ENCODE data around the gene NLGN1.

Gene NLGN1

GRCh38 chr3:173553635-173554280 lies 156.2 kb downstream of the NLGN1 start:
- Histone ChIP-seq H3K9ac (ENCODE audit: low read depth, low read length) (no peak overlapping the region), H3K36me3 (ENCODE audit: control insufficient read depth, insufficient read depth, low read length) (no peaks in the 10 kb centered on the region), H3K27ac (ENCODE audit: low read depth, low read length) (no peak overlapping the region), H3K9me3 (ENCODE audit: control insufficient read depth, insufficient read depth, low read length) (no peaks in the 10 kb centered on the region), H3K4me1 (ENCODE audit: control insufficient read depth, insufficient read depth, low read length) (peaks cover 5% of the 10 kb centered on the region), H3K4me3 (ENCODE audit: low read depth, low read length) (no peak overlapping the region), H3K27me3 (ENCODE audit: control insufficient read depth, insufficient read depth, low read length) (no peaks in the 10 kb centered on the region)

- H3K9ac ChIP-seq (ENCODE audit: low read depth, low read length) = no peak overlapping the region
- no peaks in the 10 kb centered on the region for H3K27me3 ChIP-seq (ENCODE audit: control insufficient read depth, insufficient read depth, low read length)
- no peaks in the 10 kb centered on the region for H3K9me3 ChIP-seq (ENCODE audit: control insufficient read depth, insufficient read depth, low read length)
- peaks cover 5% of the 10 kb centered on the region for H3K4me1 ChIP-seq (ENCODE audit: control insufficient read depth, insufficient read depth, low read length)
- H3K27ac ChIP-seq (ENCODE audit: low read depth, low read length) = no peak overlapping the region
- H3K4me3 ChIP-seq (ENCODE audit: low read depth, low read length) = no peak overlapping the region
- no peaks in the 10 kb centered on the region for H3K36me3 ChIP-seq (ENCODE audit: control insufficient read depth, insufficient read depth, low read length)
Measured at GRCh38 chr3:173556546-173556945, 159.0 kb downstream of the NLGN1 start.

GRCh38 chr3:173567997-173568396 lies 170.5 kb downstream of the NLGN1 start:
- no peaks in the 10 kb centered on the region for H3K36me3 ChIP-seq (ENCODE audit: control insufficient read depth, insufficient read depth, low read length)

GRCh38 chr3:173568623-173569022 lies 171.1 kb downstream of the NLGN1 start:
- Histone ChIP-seq H3K36me3 (ENCODE audit: control insufficient read depth, insufficient read depth, low read length) (no peaks in the 10 kb centered on the region), H3K27me3 (ENCODE audit: control insufficient read depth, insufficient read depth, low read length) (no peaks in the 10 kb centered on the region), H3K4me3 (ENCODE audit: low read depth, low read length) (no peak overlapping the region), H3K27ac (ENCODE audit: low read depth, low read length) (no peak overlapping the region), H3K9me3 (ENCODE audit: control insufficient read depth, insufficient read depth, low read length) (no peaks in the 10 kb centered on the region), H3K4me1 (ENCODE audit: control insufficient read depth, insufficient read depth, low read length) (no peaks in the 10 kb centered on the region), H3K9ac (ENCODE audit: low read depth, low read length) (no peak overlapping the region)

More at GRCh38 chr3:173567997-173568396, 170.5 kb downstream of the NLGN1 start:
- Histone ChIP-seq H3K4me1 (ENCODE audit: control insufficient read depth, insufficient read depth, low read length) (no peaks in the 10 kb centered on the region), H3K27me3 (ENCODE audit: control insufficient read depth, insufficient read depth, low read length) (no peaks in the 10 kb centered on the region), H3K4me3 (ENCODE audit: low read depth, low read length) (no peak overlapping the region), H3K9me3 (ENCODE audit: control insufficient read depth, insufficient read depth, low read length) (no peaks in the 10 kb centered on the region), H3K27ac (ENCODE audit: low read depth, low read length) (no peak overlapping the region), H3K9ac (ENCODE audit: low read depth, low read length) (no peak overlapping the region)

GRCh38 chr3:173583496-173583895 lies 186.0 kb downstream of the NLGN1 start:
- Histone ChIP-seq H3K4me3 (ENCODE audit: low read depth, low read length) (no peak overlapping the region), H3K27me3 (ENCODE audit: control insufficient read depth, insufficient read depth, low read length) (peaks cover 7% of the 10 kb centered on the region; the same call in 1 of the 2 replicates), H3K9ac (ENCODE audit: low read depth, low read length) (no peak overlapping the region), H3K9me3 (ENCODE audit: control insufficient read depth, insufficient read depth, low read length) (no peaks in the 10 kb centered on the region), H3K27ac (ENCODE audit: low read depth, low read length) (peak overlapping the region; percentile 71), H3K4me1 (ENCODE audit: control insufficient read depth, insufficient read depth, low read length) (peaks cover 34% of the 10 kb centered on the region), H3K36me3 (ENCODE audit: control insufficient read depth, insufficient read depth, low read length) (no peaks in the 10 kb centered on the region)

GRCh38 chr3:173584093-173584837 lies 186.7 kb downstream of the NLGN1 start:
- no peaks in the 10 kb centered on the region for H3K36me3 ChIP-seq (ENCODE audit: control insufficient read depth, insufficient read depth, low read length)
- peak overlapping the region; percentile 55 for H3K4me3 ChIP-seq (ENCODE audit: low read depth, low read length)
- H3K27me3 ChIP-seq (ENCODE audit: control insufficient read depth, insufficient read depth, low read length) = peaks cover 7% of the 10 kb centered on the region; the same call in 1 of the 2 replicates
- H3K9me3 ChIP-seq (ENCODE audit: control insufficient read depth, insufficient read depth, low read length) = no peaks in the 10 kb centered on the region
- peak overlapping the region; percentile 71 for H3K27ac ChIP-seq (ENCODE audit: low read depth, low read length)
- H3K9ac ChIP-seq (ENCODE audit: low read depth, low read length) = no peak overlapping the region; the same call in 1 of the 2 replicates
- H3K4me1 ChIP-seq (ENCODE audit: control insufficient read depth, insufficient read depth, low read length) = peaks cover 34% of the 10 kb centered on the region

- no peaks in the 10 kb centered on the region for H3K36me3 ChIP-seq (ENCODE audit: control insufficient read depth, insufficient read depth, low read length)
- H3K9ac ChIP-seq (ENCODE audit: low read depth, low read length) = peak overlapping the region; percentile 44
- H3K27me3 ChIP-seq (ENCODE audit: control insufficient read depth, insufficient read depth, low read length) = peaks cover 7% of the 10 kb centered on the region; the same call in 1 of the 2 replicates
- no peaks in the 10 kb centered on the region for H3K9me3 ChIP-seq (ENCODE audit: control insufficient read depth, insufficient read depth, low read length)
- peak overlapping the region; percentile 55 for H3K4me3 ChIP-seq (ENCODE audit: low read depth, low read length)
- H3K27ac ChIP-seq (ENCODE audit: low read depth, low read length) = peak overlapping the region; percentile 84
- peaks cover 34% of the 10 kb centered on the region for H3K4me1 ChIP-seq (ENCODE audit: control insufficient read depth, insufficient read depth, low read length)
Measured at GRCh38 chr3:173584838-173585831, 187.6 kb downstream of the NLGN1 start.

GRCh38 chr3:173586166-173586565 lies 188.6 kb downstream of the NLGN1 start:
- H3K9me3 ChIP-seq (ENCODE audit: control insufficient read depth, insufficient read depth, low read length) = no peaks in the 10 kb centered on the region
- H3K27ac ChIP-seq (ENCODE audit: low read depth, low read length) = peak overlapping the region; percentile 84
- H3K36me3 ChIP-seq (ENCODE audit: control insufficient read depth, insufficient read depth, low read length) = no peaks in the 10 kb centered on the region
- peaks cover 7% of the 10 kb centered on the region; the same call in 1 of the 2 replicates for H3K27me3 ChIP-seq (ENCODE audit: control insufficient read depth, insufficient read depth, low read length)
- peak overlapping the region; percentile 55 for H3K4me3 ChIP-seq (ENCODE audit: low read depth, low read length)
- no peak overlapping the region; the same call in 1 of the 2 replicates for H3K9ac ChIP-seq (ENCODE audit: low read depth, low read length)
- peaks cover 34% of the 10 kb centered on the region for H3K4me1 ChIP-seq (ENCODE audit: control insufficient read depth, insufficient read depth, low read length)

GRCh38 chr3:173587055-173587454 lies 189.5 kb downstream of the NLGN1 start:
- Histone ChIP-seq H3K27me3 (ENCODE audit: control insufficient read depth, insufficient read depth, low read length) (peaks cover 7% of the 10 kb centered on the region; the same call in 1 of the 2 replicates), H3K27ac (ENCODE audit: low read depth, low read length) (no peak overlapping the region), H3K36me3 (ENCODE audit: control insufficient read depth, insufficient read depth, low read length) (no peaks in the 10 kb centered on the region), H3K9me3 (ENCODE audit: control insufficient read depth, insufficient read depth, low read length) (no peaks in the 10 kb centered on the region), H3K4me3 (ENCODE audit: low read depth, low read length) (no peak overlapping the region), H3K4me1 (ENCODE audit: control insufficient read depth, insufficient read depth, low read length) (peaks cover 34% of the 10 kb centered on the region), H3K9ac (ENCODE audit: low read depth, low read length) (no peak overlapping the region)

GRCh38 chr3:173588556-173588955 lies 191.0 kb downstream of the NLGN1 start:
- H3K9ac ChIP-seq (ENCODE audit: low read depth, low read length) = no peak overlapping the region
- peaks cover 24% of the 10 kb centered on the region for H3K4me1 ChIP-seq (ENCODE audit: control insufficient read depth, insufficient read depth, low read length)
- H3K27me3 ChIP-seq (ENCODE audit: control insufficient read depth, insufficient read depth, low read length) = peaks cover 7% of the 10 kb centered on the region; the same call in 1 of the 2 replicates
- H3K27ac ChIP-seq (ENCODE audit: low read depth, low read length) = no peak overlapping the region
- no peak overlapping the region for H3K4me3 ChIP-seq (ENCODE audit: low read depth, low read length)
- H3K9me3 ChIP-seq (ENCODE audit: control insufficient read depth, insufficient read depth, low read length) = no peaks in the 10 kb centered on the region
- no peaks in the 10 kb centered on the region for H3K36me3 ChIP-seq (ENCODE audit: control insufficient read depth, insufficient read depth, low read length)
